ENCODE data around the gene ANKIB1.
"Not testable (repeated sequence)": the region's sequence is repeated elsewhere in the genome, so short reads cannot be mapped to it uniquely, and the experiment has no call there.

Gene ANKIB1

GRCh38 chr7:92245487-92246359, at the start of gene ANKIB1, which contains the start of gene KRIT1:
ANKIB1 (plus strand) TSS chr7:92245974; CDS start chr7:92294979, 49,005 bp downstream.
KRIT1 (minus strand) TSS chr7:92245914; CDS start chr7:92242135, 3,779 bp downstream.
- peak; percentile 73 for DNase-seq (ENCODE audit: low read depth)

GRCh38 chr7:92200791-92201190, 45.0 kb upstream of the ANKIB1 start:
- no peak for DNase-seq (ENCODE audit: low read depth)

- DNase-seq (ENCODE audit: low read depth), result no peak
Observed at GRCh38 chr7:92205987-92206386, 39.8 kb upstream of the ANKIB1 start.

GRCh38 chr7:92206672-92207071, 39.1 kb upstream of the ANKIB1 start:
- no peak for DNase-seq (ENCODE audit: low read depth)

- no peak for DNase-seq (ENCODE audit: low read depth)
Observed at GRCh38 chr7:92221766-92222165, 24.0 kb upstream of the ANKIB1 start.

- DNase-seq (ENCODE audit: low read depth), result no peak
Observed at GRCh38 chr7:92226981-92227380, 18.8 kb upstream of the ANKIB1 start.

- no peak for DNase-seq (ENCODE audit: low read depth)
Observed at GRCh38 chr7:92228100-92228499, 17.7 kb upstream of the ANKIB1 start.

- DNase-seq (ENCODE audit: low read depth), result no peak
Observed at GRCh38 chr7:92228742-92229141, 17.0 kb upstream of the ANKIB1 start.

GRCh38 chr7:92230547-92230946, 15.2 kb upstream of the ANKIB1 start:
- no peak for DNase-seq (ENCODE audit: low read depth)

GRCh38 chr7:92242972-92243371, 2.8 kb upstream of the ANKIB1 start:
- no peak for DNase-seq (ENCODE audit: low read depth)

- DNase-seq (ENCODE audit: low read depth), result no peak
Observed at GRCh38 chr7:92244808-92245486, 827 bp upstream of the ANKIB1 start.

GRCh38 chr7:92246360-92247101, 757 bp downstream of the ANKIB1 start:
- DNase-seq (ENCODE audit: low read depth), result peak; percentile 2

- no peak for DNase-seq (ENCODE audit: low read depth)
Observed at GRCh38 chr7:92250603-92251002, 4.8 kb downstream of the ANKIB1 start.

GRCh38 chr7:92251181-92251580, 5.4 kb downstream of the ANKIB1 start:
- no peak for DNase-seq (ENCODE audit: low read depth)

- no peak for DNase-seq (ENCODE audit: low read depth)
Observed at GRCh38 chr7:92253251-92253650, 7.5 kb downstream of the ANKIB1 start.

- DNase-seq (ENCODE audit: low read depth), result not testable (repeated sequence)
Observed at GRCh38 chr7:92254800-92255199, 9.0 kb downstream of the ANKIB1 start.

- DNase-seq (ENCODE audit: low read depth), result no peak
Observed at GRCh38 chr7:92255308-92255707, 9.5 kb downstream of the ANKIB1 start.

- DNase-seq (ENCODE audit: low read depth), result no peak
Observed at GRCh38 chr7:92259062-92259461, 13.3 kb downstream of the ANKIB1 start.

GRCh38 chr7:92259610-92260247, 14.0 kb downstream of the ANKIB1 start:
- DNase-seq (ENCODE audit: low read depth), result no peak

GRCh38 chr7:92260248-92260781, 14.5 kb downstream of the ANKIB1 start:
- DNase-seq (ENCODE audit: low read depth), result no peak

- DNase-seq (ENCODE audit: low read depth), result no peak
Observed at GRCh38 chr7:92266415-92267241, 20.9 kb downstream of the ANKIB1 start.
